CD4-positive, alpha-beta memory T cell (primary cell): ENCODE data around the gene MED31. TPM values are rescaled to one million over a fixed set of nuclear protein-coding genes. Genes with fewer than 3 reads are reported as not detected.

ENCODE experiments used
- CTCF ChIA-PET: fragments of 350-600 bp; sonication (Branson Sonifier 250); formaldehyde crosslinking; loops from one replicate; lab custom pipeline; 2021; ENCODE audit warnings: inconsistent platforms; ENCODE audit not compliant: partially characterized antibody; lab: Charles Lee
- POLR2A ChIA-PET: fragments of 350-600 bp; sonication (Branson Sonifier 250); formaldehyde crosslinking; loops from one replicate; lab custom pipeline; 2021; ENCODE audit not compliant: partially characterized antibody; lab: Charles Lee
- DNase-seq, 5 donors: peaks; one replicate each; pipeline versions ENCODE4 v3.0.0 to v3.0.0-alpha.2; 2020 to 2022; ENCODE audit warnings: mixed read lengths in 1 of 5
- H3K27ac ChIP-seq: one replicate; pipeline ENCODE4 v1.7.0; 2013; ENCODE audit warnings: low read depth, low read length
- H3K27me3 ChIP-seq: 2 replicates; pipeline ENCODE4 v1.7.0; 2013; ENCODE audit warnings: mild to moderate bottlenecking, low read length, moderate library complexity; ENCODE audit not compliant: insufficient read depth
- H3K36me3 ChIP-seq: 2 replicates; pipeline ENCODE4 v1.7.0; 2013; ENCODE audit warnings: mild to moderate bottlenecking, low read length, moderate library complexity; ENCODE audit not compliant: insufficient read depth
- H3K4me1 ChIP-seq: 2 replicates; pipeline ENCODE4 v1.7.0; 2013; ENCODE audit warnings: mild to moderate bottlenecking, low read length, moderate library complexity; ENCODE audit not compliant: insufficient read depth
- H3K4me3 ChIP-seq, 2 donors: one replicate each; pipeline ENCODE4 v1.7.0; 2013; ENCODE audit warnings: low read length in 2 of 2, mild to moderate bottlenecking in 1 of 2
- H3K9me3 ChIP-seq, 2 donors: one replicate each; pipeline ENCODE4 v1.7.0; 2013; ENCODE audit warnings: low read length in 2 of 2, control low read depth in 1 of 2; ENCODE audit not compliant: control insufficient read depth in 1 of 2
- H3K27ac Mint-ChIP-seq, 7 donors: one replicate each; pipeline ENCODE4 v1.8.0; 2020 to 2021; ENCODE audit warnings: mixed read lengths in 7 of 7, mild to moderate bottlenecking in 6 of 7, inconsistent platforms in 3 of 7, moderate library complexity in 3 of 7
- H3K27me3 Mint-ChIP-seq, 2 donors: one replicate each; pipeline ENCODE4 v1.8.0; 2020 to 2021; ENCODE audit warnings: mixed read lengths in 2 of 2
- H3K36me3 Mint-ChIP-seq, 2 donors: one replicate each; pipeline ENCODE4 v1.8.0; 2020 to 2021; ENCODE audit warnings: mixed read lengths in 2 of 2, inconsistent platforms in 1 of 2, mild to moderate bottlenecking in 1 of 2
- H3K4me1 Mint-ChIP-seq, 4 donors: one replicate each; pipeline ENCODE4 v1.8.0; 2020 to 2021; ENCODE audit warnings: mixed read lengths in 4 of 4, mild to moderate bottlenecking in 1 of 4
- H3K4me3 Mint-ChIP-seq, 8 donors: one replicate each; pipeline ENCODE4 v1.8.0; 2020 to 2021; ENCODE audit warnings: mixed read lengths in 8 of 8, mild to moderate bottlenecking in 7 of 8, moderate library complexity in 6 of 8, inconsistent platforms in 3 of 8
- H3K9me3 Mint-ChIP-seq, 8 donors: one replicate each; pipeline ENCODE4 v1.8.0; 2020 to 2021; ENCODE audit warnings: mixed read lengths in 8 of 8, mild to moderate bottlenecking in 5 of 8, inconsistent platforms in 3 of 8, moderate library complexity in 1 of 8
- intact Hi-C: fragments of 100-400 bp; cut with micrococcal nuclease; formaldehyde crosslinking; loops from one replicate; pipeline ENCODE4 v1.15.1; 2023
- polyA plus RNA-seq, 2 donors: library from polyadenylated mRNA; unstranded; fragments of 300-500 nt; fragmentation: Illumina TruSeq; gene quantifications; one replicate each; pipeline ENCODE4 v1.2.3, GENCODE V29; 2021
- total RNA-seq, 2 experiments: library from RNA; stranded (reverse); gene quantifications; one replicate each; pipeline ENCODE4 v1.2.3, GENCODE V29; 2021

Gene MED31
- total and polyA plus RNA-seq, 4 experiments from 2014 or later, result 25.6 to 44.7 (median 33.3) TPM

DNA sequence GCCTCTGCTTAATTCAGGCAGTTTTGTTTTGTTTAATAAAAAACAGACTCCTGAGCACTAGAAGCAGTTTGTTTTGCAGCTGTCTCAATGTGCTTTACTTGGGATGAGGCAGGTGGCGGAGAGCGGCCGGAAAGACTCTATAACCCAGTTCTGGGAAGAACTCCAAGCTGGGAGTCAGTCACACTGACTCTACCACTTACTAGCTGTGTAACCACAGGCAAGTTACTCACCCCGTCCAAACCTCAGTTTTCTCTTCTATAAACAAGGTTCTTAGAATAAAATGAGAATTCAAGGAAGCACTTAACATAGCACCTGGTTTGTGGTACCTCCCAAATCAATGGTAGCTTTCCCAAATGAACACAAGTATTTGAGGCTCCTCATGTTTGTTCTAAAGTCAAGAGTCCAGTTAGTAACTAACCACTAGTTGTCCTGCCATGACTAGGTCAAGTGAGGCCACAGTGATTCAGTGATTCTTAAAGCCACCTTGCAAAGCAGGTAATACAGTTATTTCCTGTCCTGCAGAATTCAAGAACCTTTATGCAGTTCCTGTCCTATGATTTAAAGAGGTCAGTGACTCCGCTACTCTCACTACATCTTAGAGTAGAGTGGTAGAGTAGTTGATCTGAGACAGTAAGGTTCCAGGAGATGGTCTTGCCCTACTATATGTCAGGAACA lies 7.8 kb downstream of the MED31 start:
- Mint-ChIP-seq H3K4me1 (peaks cover 30 to 82% (median 50%) of the 10 kb centered on the region in 4 donors), H3K36me3 (peaks cover 30 to 63% of the 10 kb centered on the region in 2 donors), H3K27me3 (no peaks in the 10 kb centered on the region), H3K4me3 (peak overlapping the region in 1 of 8 donors; percentile 25), H3K27ac (peak overlapping the region in 5 of 7 donors; percentile 37 to 96 (median 77)), H3K9me3 (no peaks in the 10 kb centered on the region)
- Histone ChIP-seq H3K4me3 (no peak overlapping the region), H3K27ac (no peak overlapping the region), H3K36me3 (peaks cover 23% of the 10 kb centered on the region), H3K4me1 (peaks cover 46% of the 10 kb centered on the region), H3K27me3 (no peaks in the 10 kb centered on the region), H3K9me3 (no peaks in the 10 kb centered on the region)
- POLR2A ChIA-PET, result no interaction called here
- CTCF ChIA-PET, result no interaction called here
- DNase-seq, result no peak
- intact Hi-C loops, result loop anchor here (10.0 kb wide), 2 partner anchors 111 to 169 kb away; partner anchors contain the start of gene XAF1

GRCh38 chr17:6642592-6642991 lies 8.8 kb downstream of the MED31 start:
- Histone ChIP-seq H3K27ac (peak overlapping the region; percentile 81), H3K4me1 (peaks cover 40% of the 10 kb centered on the region), H3K27me3 (no peaks in the 10 kb centered on the region), H3K4me3 (no peak overlapping the region), H3K36me3 (peaks cover 15% of the 10 kb centered on the region), H3K9me3 (no peaks in the 10 kb centered on the region)
- peaks cover 25 to 81% (median 51%) of the 10 kb centered on the region in 4 donors for H3K4me1 Mint-ChIP-seq
- intact Hi-C loops, result loop anchor here (10.0 kb wide), 2 partner anchors 112 to 168 kb away; partner anchors contain the start of gene XAF1
- H3K9me3 Mint-ChIP-seq, result no peaks in the 10 kb centered on the region
- H3K36me3 Mint-ChIP-seq, result peaks cover 23 to 53% of the 10 kb centered on the region in 2 donors
- ChIA-PET CTCF (interaction anchor here (1.5 to 1.9 kb wide), 2 partner anchors 9 to 24 kb away, joined by 3 to 9 read pairs; partner anchors contain the start of genes C17orf100 and MED31), POLR2A (interaction anchor here (3.4 to 5.6 kb wide), 2 partner anchors 8 to 15 kb away, joined by 30 to 78 read pairs; partner anchors contain the start of genes C17orf100 and MED31)
- H3K27me3 Mint-ChIP-seq, result no peaks in the 10 kb centered on the region
- peak overlapping the region in 6 of 8 donors; percentile 29 to 96 (median 60) for H3K4me3 Mint-ChIP-seq
- H3K27ac Mint-ChIP-seq, result peak overlapping the region; percentile 6 to 99 (median 80)
- no peak for DNase-seq

- peak in 3 of 5 donors; percentile 18 to 47 (median 21) for DNase-seq
- peak overlapping the region; percentile 95 to 98 (median 96) for H3K4me3 Mint-ChIP-seq
- Histone ChIP-seq H3K4me1 (peaks cover 40% of the 10 kb centered on the region), H3K27me3 (no peaks in the 10 kb centered on the region), H3K36me3 (peaks cover 12% of the 10 kb centered on the region), H3K9me3 (no peaks in the 10 kb centered on the region), H3K27ac (peak overlapping the region; percentile 81), H3K4me3 (peak overlapping the region; percentile 74 to 94)
- H3K27me3 Mint-ChIP-seq, result no peaks in the 10 kb centered on the region
- no peaks in the 10 kb centered on the region for H3K9me3 Mint-ChIP-seq
- ChIA-PET POLR2A (interaction anchor here (0.6 to 5.6 kb wide), 9 partner anchors 9 to 1606 kb away, joined by 3 to 78 read pairs (median 4); partner anchors contain the start of genes C17orf100, CTC1, MED31 and NUP88), CTCF (interaction anchor here (0.9 to 1.9 kb wide), 3 partner anchors 10 to 25 kb away, joined by 3 to 9 read pairs (median 3); partner anchors contain the start of genes C17orf100 and MED31)
- intact Hi-C loops, result loop anchor here (2.0 to 10.0 kb wide), 3 partner anchors 113 to 1057 kb away; partner anchors contain the start of genes NLRP1 and XAF1
- peaks cover 20 to 72% (median 45%) of the 10 kb centered on the region in 4 donors for H3K4me1 Mint-ChIP-seq
- H3K27ac Mint-ChIP-seq, result peak overlapping the region; percentile 96 to 99 (median 98)
- peaks cover 18 to 43% of the 10 kb centered on the region in 2 donors for H3K36me3 Mint-ChIP-seq
Observed at GRCh38 chr17:6641247-6641863, 10.1 kb downstream of the MED31 start.

DNA sequence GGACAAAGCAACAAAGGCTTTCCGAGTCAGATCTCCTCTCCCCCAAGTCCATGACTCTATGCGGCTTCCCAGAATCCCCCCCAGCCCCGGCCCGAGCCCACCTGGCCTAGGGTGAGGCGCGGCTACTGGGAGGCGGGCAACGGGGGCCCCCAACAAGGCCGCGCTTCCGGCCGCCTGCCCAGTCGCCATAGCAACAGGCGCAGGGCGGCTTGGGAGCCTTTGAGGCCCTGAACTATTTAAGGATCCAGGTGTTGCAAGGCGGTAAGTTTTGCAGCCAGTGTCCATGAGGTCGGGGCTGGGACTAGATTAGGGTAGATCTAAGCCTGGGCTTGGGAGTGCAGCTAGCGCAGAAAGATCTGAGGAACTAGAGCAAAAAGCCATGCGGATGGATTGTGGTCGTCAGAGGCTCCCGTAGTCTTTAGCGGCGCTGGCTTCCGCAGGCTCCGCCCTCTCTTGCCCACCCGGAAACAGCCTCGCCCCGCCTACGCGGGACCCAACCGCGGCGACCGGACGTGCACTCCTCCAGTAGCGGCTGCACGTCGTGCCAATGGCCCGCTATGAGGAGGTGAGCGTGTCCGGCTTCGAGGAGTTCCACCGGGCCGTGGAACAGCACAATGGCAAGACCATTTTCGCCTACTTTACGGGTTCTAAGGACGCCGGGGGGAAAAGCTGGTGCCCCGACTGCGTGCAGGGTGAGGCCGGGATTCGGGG lies 10.7 kb downstream of the MED31 start, which contains the start of the genes KIAA0753 and TXNDC17:
Gene KIAA0753 (minus strand): TSS at position 176 of the 711 bp plus-strand sequence. CDS start 5,608 bp downstream, outside the sequence.
Gene TXNDC17 (plus strand): TSS at position 525 of the 711 bp plus-strand sequence. CDS start 23 bp downstream, at position 548.
- Mint-ChIP-seq H3K4me3 (peak within 1 kb of the TSS; percentile 95 to 98 (median 96)), H3K9me3 (no peaks in the 10 kb centered on the region), H3K27me3 (no peaks in the 10 kb centered on the region), H3K27ac (peak within 1 kb of the TSS; percentile 96 to 99 (median 98)), H3K4me1 (peaks cover 17 to 66% (median 42%) of the 10 kb centered on the region in 4 donors), H3K36me3 (peaks cover 12 to 38% of the 10 kb centered on the region in 2 donors)
- Histone ChIP-seq H3K4me3 (peak within 1 kb of the TSS; percentile 74 to 94), H3K27ac (peak within 1 kb of the TSS; percentile 81), H3K4me1 (peaks cover 40% of the 10 kb centered on the region), H3K9me3 (no peaks in the 10 kb centered on the region), H3K27me3 (no peaks in the 10 kb centered on the region), H3K36me3 (peaks cover 9% of the 10 kb centered on the region)
- CTCF ChIA-PET, result interaction anchor here (1.9 kb wide), 1 partner anchor 10 kb away, joined by 9 read pairs; the partner anchor contains the start of genes C17orf100 and MED31
- peak; percentile 85 to 91 (median 87) for DNase-seq
- intact Hi-C loops, result loop anchor here (1.0 to 10.0 kb wide), 4 partner anchors 11 to 1056 kb away; partner anchors contain the start of genes C17orf100, MED31, NLRP1 and XAF1
- POLR2A ChIA-PET, result interaction anchor here (0.8 to 5.6 kb wide), 10 partner anchors 10 to 1607 kb away, joined by 3 to 78 read pairs (median 4); partner anchors contain the start of genes C17orf100, CTC1, MED31 and NUP88

- peaks cover 16 to 61% (median 40%) of the 10 kb centered on the region in 4 donors for H3K4me1 Mint-ChIP-seq
- Histone ChIP-seq H3K36me3 (peaks cover 8% of the 10 kb centered on the region), H3K27me3 (no peaks in the 10 kb centered on the region), H3K4me3 (peak overlapping the region; percentile 74 to 94), H3K4me1 (peaks cover 40% of the 10 kb centered on the region), H3K9me3 (no peaks in the 10 kb centered on the region), H3K27ac (peak overlapping the region; percentile 81)
- ChIA-PET POLR2A (interaction anchor here (1.0 to 5.6 kb wide), 7 partner anchors 9 to 598 kb away, joined by 3 to 78 read pairs (median 3); partner anchors contain the start of genes C17orf100, MED31 and XAF1), CTCF (no interaction called here)
- no peaks in the 10 kb centered on the region for H3K27me3 Mint-ChIP-seq
- peak overlapping the region; percentile 95 to 98 (median 96) for H3K4me3 Mint-ChIP-seq
- intact Hi-C loops, result loop anchor here (1.0 to 10.0 kb wide), 4 partner anchors 11 to 1055 kb away; partner anchors contain the start of genes C17orf100, MED31, NLRP1 and XAF1
- peaks cover 16 to 34% of the 10 kb centered on the region in 2 donors for H3K36me3 Mint-ChIP-seq
- no peaks in the 10 kb centered on the region for H3K9me3 Mint-ChIP-seq
- H3K27ac Mint-ChIP-seq, result peak overlapping the region; percentile 96 to 99 (median 98)
- peak in 1 of 5 donors; percentile 53 for DNase-seq
Observed at GRCh38 chr17:6639586-6640535, 11.5 kb downstream of the MED31 start.
